Left kidney (tissue), 2 donors: Measurements from ENCODE around the gene MIER2. TPM values are rescaled to one million over a fixed set of nuclear protein-coding genes. Genes with fewer than 3 reads are reported as not detected.

Source experiments
- DNase-seq: peaks from one replicate; pipeline ENCODE4 v3.0.0-alpha.2; 2013
- polyA plus RNA-seq: library from polyadenylated mRNA; unstranded; fragments of 120-200 nt; gene quantifications from one replicate; pipeline ENCODE4 v1.2.1, GENCODE V29; 2013; ENCODE audit not compliant: insufficient read length

Gene MIER2
- polyA plus RNA-seq, 1 donor: 22.7 TPM

DNA sequence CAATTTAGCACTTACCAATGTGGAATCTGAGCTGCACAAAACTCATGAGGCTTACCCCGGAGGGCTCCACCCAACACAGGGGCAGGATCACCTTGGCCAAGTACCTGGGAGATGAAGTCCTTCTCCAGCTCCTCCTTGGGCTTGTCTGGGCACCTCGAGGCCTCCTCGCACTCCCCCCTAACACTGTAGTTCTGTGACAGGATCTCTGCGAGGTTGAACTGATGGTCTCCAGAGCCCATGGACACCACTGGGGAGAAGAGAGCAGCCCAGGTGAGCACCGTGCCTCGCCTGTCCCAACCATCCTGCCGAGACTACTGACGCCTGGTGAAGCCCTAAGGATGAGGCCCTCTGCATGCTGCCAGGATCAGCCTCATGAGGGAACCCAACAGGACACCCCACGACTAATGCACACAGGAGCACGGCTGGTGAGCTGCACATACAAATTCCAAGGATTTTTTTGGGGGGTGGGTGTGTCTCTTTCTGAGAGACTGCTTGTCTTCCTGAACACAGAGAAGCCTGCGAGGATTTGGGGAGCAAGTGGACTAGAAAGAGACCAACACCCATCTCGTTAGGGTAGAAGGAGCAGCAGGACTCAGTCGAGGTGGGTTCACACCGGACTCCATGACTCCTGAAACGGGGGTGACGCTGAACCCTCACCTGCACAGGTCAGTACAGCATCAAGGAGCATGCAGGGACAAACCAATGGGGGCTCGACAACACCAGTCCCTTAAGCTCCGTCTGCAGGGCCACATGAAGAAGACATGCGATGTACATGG is 10.1 kb downstream of the MIER2 start:
- DNase-seq: no peak

DNA sequence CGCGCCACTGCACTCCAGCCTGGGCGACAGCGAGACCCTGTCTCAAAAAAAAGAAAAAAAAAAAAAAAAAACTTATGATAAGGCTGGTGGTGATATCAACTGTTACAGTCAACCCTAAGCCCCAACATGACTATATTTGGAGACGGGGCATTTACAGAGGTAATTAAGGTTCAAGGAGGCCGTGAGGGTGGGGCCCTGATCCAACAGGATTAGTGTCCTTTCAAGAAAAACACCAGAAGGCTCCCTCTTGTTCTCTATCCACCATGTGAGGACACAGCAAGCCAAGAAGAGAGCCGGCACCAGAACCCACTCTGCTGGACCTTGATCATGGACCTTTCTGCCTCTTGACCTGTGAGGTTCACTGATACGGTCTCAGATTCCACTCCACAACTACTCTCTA is 14.1 kb downstream of the MIER2 start:
- DNase-seq: no peak

DNA sequence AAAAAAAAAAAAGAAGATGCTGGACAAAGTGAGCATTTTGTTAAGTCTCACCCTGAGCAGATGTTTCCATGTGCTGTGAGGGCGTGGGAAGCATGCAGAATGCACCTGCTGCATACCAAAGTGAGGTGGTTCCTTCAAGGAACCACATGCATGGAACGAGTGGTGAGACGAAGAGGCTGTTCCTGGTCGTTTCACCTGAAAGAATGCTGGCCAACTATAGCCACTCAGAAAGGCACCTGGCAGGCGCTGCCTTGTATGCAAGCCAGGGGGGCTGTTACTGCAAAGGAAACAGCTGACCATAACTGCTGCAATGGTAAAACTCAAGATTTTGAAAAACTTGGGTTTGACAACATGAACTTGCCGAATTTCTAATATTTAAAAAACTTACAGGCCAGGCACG is 14.7 kb downstream of the MIER2 start:
- DNase-seq: no peak

DNA sequence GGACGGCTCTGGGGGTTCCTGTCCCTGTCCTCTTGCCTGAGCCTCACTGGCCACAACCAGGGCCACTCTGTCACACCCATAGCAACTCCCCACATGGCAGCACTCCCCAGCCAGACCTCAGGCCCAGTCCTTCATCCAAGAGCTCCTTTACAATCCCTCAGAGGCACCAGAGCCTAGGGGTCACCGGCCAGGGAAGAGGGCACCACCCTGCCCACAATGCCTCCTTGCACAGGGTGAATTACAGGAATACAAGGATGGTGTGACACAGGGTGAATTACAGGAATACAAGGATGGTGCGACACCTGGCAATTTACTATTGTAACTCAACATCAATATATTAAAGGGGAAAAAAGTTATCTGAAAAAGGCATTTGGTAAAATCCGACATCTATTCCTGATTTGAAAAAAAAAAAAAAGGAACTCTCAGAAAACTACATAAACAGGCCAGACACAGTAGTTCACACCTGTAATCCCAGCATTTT is 16.5 kb downstream of the MIER2 start:
- no peak for DNase-seq

DNA sequence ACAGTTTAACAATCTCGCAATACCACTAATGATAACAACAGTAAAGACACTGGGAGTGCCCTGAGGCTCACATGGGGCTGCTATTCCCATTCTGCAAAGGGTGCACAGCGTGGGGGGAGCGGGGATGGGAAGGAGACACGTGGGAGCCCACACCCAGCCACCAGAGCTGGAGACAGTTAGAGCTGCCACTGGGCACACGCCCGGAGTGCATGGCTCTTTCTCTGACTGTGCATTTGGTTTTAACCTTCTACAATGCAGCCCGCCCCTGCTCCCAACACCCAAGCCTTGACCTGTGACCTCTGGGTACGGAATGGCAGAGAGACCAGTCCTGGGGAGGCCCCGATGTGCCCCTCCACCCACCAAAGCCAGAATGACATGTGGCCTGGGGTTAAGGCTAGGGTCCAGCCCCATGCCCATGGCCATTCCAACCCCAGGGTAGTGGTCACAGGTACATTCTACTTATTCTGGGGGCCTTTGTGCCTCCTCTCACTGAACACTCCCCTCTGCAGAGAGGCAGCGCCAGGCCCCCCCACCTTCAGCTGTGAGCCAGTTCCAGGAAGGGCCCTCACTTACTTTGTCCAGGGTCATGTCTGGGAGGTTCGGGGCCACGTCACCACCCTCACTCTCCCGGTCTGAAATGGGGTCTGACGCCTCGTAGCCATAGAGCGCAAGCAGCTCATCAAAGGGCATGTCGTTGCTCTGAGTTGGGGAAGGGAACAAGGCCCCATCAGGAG is 17.1 kb downstream of the MIER2 start:
- DNase-seq: no peak

DNA sequence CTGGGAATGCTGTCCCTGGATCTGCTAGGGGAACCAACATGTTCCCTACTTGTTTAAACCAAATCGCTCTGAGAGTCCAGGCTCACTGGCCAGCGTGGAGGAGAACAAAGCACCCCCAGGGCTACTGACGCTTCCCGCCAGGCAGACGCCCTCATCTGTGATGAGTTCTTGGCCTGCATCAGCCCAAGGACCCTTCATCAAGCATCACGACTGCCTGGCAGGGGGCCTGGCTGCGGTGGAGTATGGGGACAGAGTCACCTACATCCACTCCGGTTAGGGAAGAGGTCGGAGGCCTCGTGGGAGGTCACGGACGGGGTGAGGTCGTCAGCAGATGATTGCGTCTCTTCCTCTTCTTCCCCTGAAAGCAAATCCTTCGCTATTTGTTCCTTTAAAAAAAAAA is 17.7 kb downstream of the MIER2 start:
- no peak for DNase-seq

DNA sequence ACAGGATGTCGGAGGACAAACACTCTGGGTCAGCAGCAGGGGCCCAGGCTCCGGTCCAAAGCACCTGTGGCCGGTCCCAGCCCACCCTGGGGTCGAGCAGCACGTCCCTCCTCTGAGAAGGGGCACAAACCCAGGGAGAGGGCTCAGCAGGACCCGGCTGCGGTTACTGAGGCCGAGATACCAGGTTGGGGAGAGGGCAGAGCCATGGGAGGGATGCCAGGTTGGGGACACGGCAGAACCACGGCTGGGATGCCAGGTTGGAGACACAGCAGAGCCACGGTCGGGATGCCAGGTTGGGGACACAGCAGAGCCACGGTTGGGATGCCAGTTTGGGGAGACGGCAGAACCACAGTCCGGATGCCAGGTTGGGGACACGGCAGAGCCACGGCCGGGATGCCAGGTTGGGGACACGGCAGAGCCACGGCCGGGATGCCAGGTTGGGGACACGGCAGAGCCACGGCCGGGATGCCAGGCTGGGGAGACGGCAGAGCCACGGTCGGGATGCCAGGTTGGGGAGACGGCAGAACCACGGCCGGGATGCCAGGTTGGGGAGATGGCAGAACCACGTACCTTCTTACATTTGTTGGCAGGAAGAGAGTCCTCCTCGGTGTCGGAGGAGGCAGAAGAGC is 18.5 kb downstream of the MIER2 start:
- DNase-seq: no peak

DNA sequence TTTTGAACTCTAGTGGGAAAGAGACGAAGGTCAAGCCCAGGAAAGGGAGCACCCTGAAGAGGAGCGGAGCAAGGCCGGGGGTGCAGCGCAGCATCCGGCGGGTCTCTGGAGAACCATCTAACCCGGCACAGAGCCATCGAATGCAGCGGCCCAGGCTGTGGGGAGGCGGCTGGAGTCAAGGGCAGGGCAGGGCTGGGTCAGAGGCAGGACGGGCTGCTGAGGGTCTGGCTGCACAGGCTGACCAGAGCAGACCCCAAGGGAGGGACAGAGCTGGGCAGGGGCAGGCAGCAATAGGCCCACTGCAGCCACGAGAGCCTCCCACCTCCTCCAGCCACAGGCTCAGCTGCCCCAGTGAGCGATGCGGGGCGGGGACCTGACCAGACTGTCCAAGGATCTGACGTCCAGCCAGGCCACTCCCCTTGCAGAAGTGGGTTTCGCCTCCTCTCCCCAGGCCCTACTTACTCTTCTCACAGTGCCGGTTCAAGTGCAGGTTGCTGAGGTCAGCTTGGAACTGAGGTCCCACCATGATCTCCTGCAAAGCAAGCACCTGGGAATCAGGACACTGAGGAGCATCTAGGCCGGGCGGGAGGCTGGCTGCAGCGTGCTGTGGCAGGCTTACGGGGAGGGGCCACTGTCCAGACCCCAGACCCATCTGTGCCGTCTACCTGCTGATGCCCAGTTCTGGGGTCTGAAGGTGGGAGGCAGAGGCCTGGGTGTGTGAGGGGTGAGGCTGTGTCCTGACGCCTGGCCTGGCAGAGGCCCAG is 19.2 kb downstream of the MIER2 start:
- DNase-seq: no peak

DNA sequence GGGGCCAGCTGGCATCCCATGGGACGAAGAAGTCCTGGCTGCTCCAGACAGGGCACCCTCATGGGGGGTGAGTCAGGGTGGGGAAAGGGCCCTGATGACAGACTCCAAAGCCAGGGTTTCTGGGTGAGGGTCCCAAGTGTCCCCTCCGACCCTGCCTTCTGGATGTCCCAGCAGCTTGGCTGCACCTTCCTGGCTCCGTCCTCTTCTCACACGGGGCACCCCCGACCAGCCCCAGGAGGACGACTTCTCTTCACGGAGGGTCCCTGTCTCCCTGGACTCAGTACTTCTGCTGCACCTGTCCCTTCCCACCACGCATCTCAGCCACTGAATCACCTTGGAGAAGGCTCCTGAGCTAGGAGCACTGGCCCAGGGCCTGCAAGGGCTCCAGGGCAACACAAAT is 19.9 kb downstream of the MIER2 start:
- no peak for DNase-seq

DNA sequence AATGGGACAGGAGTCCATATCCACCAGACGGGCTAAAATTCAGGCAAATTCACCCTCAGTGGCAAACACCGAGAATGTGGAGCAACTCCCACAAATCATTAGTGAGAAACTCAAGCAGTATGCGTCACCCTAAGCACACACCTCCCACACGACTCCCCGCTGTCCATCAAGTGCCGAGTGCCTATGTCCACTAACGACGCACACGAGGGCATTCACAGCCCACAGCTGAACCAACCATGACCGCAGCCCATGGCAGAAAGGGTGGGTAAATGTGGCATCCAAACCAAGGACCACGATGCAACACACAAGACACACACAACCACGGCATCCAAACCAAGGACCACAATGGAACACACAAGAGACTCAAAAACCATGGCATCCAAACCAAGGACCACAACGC is 22.0 kb downstream of the MIER2 start:
- DNase-seq: no peak

DNA sequence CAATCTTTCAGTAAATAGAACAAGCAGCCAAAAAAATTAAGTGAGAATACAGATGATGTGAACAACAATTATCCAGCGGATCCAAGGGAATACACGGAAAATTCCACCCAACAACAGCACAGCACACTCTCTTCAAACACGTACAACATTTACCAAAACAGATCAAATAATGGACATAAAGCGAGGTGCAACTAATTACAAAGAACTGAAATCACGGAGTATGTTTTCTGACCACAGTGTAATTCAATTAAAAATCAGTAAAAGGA is 26.2 kb downstream of the MIER2 start:
- DNase-seq: no peak

DNA sequence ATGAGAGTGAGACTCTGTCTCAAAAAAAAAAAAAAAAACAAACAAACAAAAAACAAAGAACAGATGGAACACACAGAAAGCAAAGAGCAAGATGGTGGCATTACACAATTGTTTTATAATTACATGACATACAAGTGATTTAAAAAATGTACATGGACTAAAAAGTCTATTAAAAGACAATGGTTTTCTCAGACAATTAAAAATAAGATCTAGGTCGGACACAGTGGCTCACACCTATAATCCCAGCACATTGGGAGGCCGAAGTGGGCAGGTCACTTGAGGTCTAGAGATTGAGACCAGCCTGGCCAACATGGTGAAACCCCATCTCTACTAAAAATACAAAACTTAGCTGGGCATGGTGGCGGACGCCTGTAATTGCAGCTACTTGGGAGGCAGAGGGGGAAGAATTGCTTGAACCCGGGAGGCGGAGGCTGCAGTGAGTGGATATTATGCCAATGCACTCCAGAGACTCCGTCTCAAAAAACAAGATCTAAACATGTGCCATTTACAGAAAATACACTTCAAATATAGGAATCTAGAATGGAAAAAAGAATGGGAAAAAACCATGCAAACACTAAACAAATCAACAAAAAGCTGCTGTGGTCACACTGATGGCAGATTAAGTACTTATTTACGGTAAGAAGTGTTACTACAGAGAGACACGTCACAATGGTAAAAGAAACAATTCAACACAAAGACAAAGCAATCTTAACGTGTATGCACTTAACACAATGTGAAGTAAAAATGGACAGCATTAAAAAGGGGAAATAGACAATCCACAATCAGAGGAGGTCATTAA is 26.7 kb downstream of the MIER2 start:
- no peak for DNase-seq

DNA sequence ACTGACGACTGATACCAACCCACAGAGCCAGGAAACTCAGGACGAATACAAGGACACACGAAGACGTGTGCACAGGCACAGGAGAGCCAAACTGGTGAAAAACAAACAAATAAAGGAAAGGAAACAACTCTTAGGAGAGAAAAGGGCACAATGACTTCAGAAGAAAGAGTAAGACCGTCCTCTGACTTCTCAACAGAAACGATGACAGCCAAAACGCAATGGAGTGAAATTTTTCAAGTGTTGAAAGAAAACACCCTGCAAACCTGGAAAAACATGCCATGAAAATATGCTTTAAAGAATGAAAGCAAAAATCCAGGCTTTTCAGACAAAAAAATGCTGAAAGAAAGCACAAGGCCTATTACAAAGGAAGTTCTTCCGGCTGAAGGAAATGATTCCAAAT is 28.8 kb downstream of the MIER2 start:
- DNase-seq: no peak

DNA sequence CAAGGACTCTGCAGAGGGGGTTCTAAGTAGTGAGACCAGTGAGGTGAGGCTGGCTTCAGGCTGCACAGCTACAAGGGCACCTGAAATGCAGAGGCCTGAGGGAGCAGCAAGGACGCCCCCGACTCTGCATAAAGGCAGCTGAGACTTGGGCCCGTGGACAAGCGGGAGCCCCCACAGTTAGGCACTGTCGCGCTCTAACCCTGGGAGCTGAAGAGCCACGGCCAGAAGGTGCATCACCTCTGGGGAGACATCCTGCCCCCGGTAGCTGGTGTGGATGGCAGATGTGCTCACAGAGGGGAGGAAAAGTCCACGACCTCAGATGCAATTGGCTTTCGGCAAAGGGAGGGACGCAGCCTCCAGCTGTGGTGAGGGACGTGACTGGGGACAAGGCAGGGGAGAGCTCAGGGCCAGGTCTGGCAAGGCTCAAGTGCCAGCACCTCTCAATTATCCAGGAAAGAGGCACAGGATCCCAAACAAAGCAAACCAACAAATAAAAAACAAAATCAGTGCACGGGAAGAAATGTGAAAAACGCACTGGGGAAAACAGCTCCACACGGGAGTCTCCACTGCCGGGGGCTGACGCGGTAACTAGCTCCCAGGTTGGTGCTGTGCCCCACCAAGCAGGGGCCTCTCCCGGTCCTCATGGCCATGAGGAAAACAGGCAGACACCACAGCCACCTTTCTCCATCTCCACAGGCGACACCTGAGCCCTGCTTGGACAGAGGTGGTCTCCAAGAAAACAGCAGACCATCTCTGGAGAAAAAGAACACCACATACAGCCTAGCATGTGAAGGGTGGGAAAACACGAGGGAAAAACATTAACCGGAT is 30.4 kb downstream of the MIER2 start:
- no peak for DNase-seq

DNA sequence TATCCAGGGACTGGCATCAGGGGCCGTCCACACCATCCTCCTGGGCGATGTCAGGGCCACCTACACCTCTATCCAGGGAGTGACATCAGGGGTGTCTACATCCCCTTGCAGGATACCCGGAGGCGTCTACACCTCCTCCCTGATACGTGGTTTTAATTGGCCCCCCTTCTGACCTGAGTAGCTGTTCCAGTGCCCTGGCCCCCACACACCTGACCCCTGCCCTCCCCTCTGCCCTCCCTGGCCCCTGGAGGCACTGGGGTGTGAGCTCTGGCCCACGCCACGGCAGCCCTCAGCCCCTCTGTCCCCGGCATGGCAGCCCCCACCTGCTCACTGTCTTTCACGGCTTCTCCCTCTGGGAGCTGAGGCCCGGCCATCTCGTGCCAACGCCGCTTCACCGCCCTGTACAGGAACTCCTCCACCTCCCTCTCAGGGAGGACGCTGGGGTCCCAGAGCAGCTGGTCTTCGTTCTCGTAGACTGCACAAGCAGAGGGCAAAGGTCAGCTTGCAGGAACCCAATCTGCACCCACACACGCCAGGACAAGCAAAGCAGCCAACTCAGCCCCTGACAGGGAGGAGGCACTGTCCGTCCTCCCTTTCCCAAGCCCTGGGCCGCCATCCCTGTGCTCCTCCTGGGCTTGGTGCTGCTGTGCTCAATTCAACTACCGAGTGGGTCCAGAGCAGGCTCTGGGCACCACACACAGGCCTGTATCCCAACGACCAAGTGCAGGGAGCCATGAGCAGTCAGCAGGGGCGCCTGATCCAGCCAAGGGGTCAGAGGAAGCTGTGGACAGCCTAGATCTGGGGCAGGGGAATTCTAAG is 31.2 kb downstream of the MIER2 start:
- no peak for DNase-seq

DNA sequence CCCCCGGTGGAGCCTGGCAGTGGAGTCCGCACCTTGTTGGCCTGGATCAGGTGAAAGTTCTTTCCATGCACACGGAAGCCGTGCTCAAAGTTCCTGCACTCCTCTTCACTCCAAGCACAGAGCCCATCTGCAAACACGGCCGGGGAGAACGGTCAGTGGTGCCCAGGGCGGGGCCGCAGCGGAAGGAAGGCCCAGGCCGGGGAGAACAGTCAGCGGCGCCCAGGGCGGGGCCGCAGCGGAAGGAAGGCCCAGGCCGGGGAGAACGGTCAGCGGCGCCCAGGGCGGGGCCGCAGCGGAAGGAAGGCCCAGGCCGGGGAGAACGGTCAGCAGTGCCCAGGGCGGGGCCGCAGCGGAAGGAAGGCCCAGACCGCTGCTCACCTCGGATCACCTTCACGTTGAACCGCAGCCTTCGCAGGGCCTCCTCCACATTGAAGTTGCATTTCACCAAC is 32.8 kb downstream of the MIER2 start:
- DNase-seq: no peak

DNA sequence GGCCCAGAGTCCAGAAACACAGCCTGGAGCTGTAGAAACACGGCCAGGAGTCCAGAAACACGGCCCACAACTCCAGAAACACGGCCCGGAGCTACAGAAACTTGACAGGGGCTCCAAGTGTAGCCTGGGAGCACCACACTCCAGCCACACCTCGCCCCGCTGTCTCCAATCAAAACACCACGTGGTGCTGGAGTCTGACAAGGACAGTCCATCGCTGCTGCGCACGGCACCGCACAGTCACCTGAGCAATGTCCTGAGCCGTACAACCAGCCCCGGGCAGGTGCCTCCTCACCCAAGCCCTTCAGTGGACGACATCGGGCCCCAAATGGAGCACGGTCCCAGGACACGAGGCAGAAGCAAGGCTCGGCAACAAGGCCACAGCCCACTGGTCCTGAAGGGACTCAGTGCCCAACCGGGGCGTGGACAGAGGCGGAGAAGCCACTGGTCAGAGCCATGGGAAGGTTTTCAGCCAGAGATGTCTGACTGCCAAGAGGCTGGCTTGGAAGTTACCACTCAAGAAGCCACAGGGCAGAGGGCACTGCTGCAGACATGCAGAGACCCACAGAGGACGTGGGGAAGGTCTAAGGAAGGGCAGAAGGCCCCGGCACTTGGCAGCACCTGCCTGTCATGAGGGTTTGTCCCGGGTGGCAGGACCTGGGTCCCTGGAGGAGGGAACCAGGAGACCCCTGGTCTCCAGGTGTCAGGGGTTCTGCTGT is 33.7 kb downstream of the MIER2 start:
- no peak for DNase-seq

DNA sequence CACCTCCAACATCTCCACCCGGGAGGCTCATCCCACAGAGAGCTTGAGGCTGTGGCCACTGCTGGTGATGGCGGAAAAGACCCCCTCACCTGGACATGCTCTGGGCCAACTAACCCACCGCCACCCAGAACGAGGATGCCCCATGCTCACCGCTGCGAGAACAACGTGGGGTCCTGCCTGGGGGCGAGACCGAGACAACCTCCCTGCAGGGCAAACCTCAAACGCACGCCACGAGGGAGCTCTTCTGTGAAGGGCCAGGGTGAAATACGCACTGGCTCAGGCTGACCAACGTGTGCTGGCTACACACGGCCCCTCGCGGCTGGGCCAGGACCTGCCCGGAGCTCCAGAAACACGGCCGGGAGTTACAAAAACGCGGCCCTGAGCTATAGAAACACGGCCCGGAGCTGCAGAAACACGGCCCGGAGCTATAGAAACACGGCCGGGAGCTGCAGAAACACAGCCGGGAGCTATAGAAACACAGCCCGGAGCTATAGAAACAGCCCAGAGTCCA is 34.4 kb downstream of the MIER2 start:
- DNase-seq: no peak

DNA sequence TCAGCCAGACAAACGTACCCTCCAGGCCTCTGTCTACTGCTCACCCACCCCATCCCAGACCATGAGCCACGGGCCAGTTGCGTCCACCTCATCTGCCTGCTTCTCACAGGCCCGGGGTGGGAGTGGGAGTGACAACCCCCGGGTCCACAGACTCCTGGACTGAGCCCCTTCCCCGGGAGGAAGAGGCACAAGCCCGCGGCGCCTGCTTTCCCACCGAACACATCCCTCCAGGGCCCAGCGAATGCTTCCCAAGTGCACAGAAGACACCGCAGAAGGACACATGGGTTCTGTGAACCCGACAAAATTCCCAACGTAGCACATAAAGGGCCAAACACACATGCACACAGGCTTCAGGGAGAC is 35.4 kb downstream of the MIER2 start:
- DNase-seq: no peak
